Measurements from ENCODE around the gene CDON. TPM values are rescaled to one million over a fixed set of nuclear protein-coding genes. Genes with fewer than 3 reads are reported as not detected.

CDON gene
- total RNA-seq, 2 experiments from 2014 or later = 3.2 to 4.0 TPM

DNA sequence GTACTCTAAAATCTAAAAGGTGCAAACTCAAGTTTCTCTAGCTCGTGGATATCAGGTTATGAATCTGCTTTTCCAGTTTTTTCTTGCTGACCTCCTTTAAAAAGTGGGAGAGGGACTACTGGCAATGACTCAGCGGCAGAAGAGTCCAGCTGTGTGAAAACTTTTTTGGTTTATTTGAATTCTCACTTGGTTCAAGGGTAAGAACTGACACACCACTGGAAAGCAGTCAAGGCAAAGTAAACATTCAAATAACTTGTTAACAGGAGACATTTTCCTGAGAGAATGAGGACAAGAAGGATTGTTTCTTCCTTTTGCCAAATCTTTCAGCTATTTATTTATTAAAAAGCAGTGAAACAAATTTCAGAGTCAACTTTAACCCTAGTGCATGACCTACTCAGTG, 36.1 kb downstream of the CDON start:
- no peak for DNase-seq
- ChIA-PET POLR2A (no interaction called here), CTCF (interaction anchor here (1.1 to 1.3 kb wide), 2 partner anchors 29 to 167 kb away, joined by 3 read pairs; no protein-coding TSS in a partner anchor)
- ATAC-seq = no peak
- H3K4me3 Mint-ChIP-seq = no peak overlapping the region
- no peaks in the 10 kb centered on the region for H3K4me1 Mint-ChIP-seq (ENCODE audit: low read depth)
- H3K9me3 Mint-ChIP-seq = no peaks in the 10 kb centered on the region
- no peak overlapping the region for H3K27ac Mint-ChIP-seq
- H3K36me3 Mint-ChIP-seq (ENCODE audit: low read depth) = no peaks in the 10 kb centered on the region
- TF ChIP-seq, protein P1, sequence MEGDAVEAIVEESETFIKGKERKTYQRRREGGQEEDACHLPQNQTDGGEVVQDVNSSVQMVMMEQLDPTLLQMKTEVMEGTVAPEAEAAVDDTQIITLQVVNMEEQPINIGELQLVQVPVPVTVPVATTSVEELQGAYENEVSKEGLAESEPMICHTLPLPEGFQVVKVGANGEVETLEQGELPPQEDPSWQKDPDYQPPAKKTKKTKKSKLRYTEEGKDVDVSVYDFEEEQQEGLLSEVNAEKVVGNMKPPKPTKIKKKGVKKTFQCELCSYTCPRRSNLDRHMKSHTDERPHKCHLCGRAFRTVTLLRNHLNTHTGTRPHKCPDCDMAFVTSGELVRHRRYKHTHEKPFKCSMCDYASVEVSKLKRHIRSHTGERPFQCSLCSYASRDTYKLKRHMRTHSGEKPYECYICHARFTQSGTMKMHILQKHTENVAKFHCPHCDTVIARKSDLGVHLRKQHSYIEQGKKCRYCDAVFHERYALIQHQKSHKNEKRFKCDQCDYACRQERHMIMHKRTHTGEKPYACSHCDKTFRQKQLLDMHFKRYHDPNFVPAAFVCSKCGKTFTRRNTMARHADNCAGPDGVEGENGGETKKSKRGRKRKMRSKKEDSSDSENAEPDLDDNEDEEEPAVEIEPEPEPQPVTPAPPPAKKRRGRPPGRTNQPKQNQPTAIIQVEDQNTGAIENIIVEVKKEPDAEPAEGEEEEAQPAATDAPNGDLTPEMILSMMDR (IDR thresholded peaks at IDR 0.05) = no peak
- intact Hi-C loops (cut with micrococcal nuclease) = no loop called here
- H3K27me3 Mint-ChIP-seq = peaks cover 6% of the 10 kb centered on the region

DNA sequence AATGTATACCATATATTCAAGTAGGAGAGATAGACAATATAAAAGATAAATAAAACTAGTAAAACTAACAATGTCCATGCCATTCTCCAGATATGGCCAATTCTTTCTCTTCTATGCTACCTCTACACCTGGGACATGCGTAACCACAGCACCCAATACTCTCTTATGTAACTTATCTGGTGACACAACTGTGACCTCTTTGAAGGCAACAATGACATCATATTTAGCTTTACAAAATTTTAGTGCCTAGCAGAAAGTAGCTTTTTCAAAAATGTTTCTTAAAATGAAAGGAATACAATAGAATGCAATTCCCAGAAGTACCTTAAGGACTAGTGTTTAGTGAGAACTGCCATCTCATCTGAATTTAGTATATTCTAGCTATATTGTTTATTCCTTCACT, 36.8 kb downstream of the CDON start:
- H3K27ac Mint-ChIP-seq = no peak overlapping the region
- ATAC-seq = no peak
- ChIA-PET POLR2A (no interaction called here), CTCF (interaction anchor here (1.1 to 1.3 kb wide), 2 partner anchors 28 to 168 kb away, joined by 3 read pairs; no protein-coding TSS in a partner anchor)
- no peak overlapping the region for H3K4me3 Mint-ChIP-seq
- peaks cover 3% of the 10 kb centered on the region for H3K27me3 Mint-ChIP-seq
- intact Hi-C loops (cut with micrococcal nuclease) = no loop called here
- DNase-seq = no peak
- H3K36me3 Mint-ChIP-seq (ENCODE audit: low read depth) = no peaks in the 10 kb centered on the region
- no peaks in the 10 kb centered on the region for H3K4me1 Mint-ChIP-seq (ENCODE audit: low read depth)
- TF ChIP-seq, protein P1 (IDR thresholded peaks at IDR 0.05) = no peak
- H3K9me3 Mint-ChIP-seq = no peaks in the 10 kb centered on the region

DNA sequence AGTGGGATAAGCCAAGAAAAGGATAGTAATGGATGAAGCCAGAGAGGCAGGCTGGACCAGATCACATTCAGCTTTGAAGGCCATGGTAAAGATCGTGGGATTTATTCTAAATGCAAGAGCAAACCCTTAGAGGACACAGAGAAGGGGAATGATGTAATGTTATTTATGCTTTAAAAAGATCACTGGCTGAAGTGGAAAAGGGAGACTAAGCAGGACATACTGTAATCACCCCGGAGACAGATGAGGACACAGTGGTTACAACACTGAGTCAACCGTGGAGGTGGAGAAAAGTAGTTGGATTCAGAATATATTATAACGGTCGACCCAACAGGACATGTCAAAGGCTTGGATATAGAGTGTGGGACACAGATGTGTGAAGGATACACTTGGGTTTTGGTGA, 38.5 kb downstream of the CDON start:
- H3K36me3 Mint-ChIP-seq (ENCODE audit: low read depth) = no peaks in the 10 kb centered on the region
- intact Hi-C loops (cut with micrococcal nuclease) = no loop called here
- H3K27ac Mint-ChIP-seq = no peak overlapping the region
- ATAC-seq = no peak
- ChIA-PET CTCF (no interaction called here), POLR2A (no interaction called here)
- H3K4me1 Mint-ChIP-seq (ENCODE audit: low read depth) = no peaks in the 10 kb centered on the region
- H3K9me3 Mint-ChIP-seq = no peaks in the 10 kb centered on the region
- no peaks in the 10 kb centered on the region for H3K27me3 Mint-ChIP-seq
- DNase-seq = no peak
- no peak overlapping the region for H3K4me3 Mint-ChIP-seq
- TF ChIP-seq, protein P1 (IDR thresholded peaks at IDR 0.05) = no peak

DNA sequence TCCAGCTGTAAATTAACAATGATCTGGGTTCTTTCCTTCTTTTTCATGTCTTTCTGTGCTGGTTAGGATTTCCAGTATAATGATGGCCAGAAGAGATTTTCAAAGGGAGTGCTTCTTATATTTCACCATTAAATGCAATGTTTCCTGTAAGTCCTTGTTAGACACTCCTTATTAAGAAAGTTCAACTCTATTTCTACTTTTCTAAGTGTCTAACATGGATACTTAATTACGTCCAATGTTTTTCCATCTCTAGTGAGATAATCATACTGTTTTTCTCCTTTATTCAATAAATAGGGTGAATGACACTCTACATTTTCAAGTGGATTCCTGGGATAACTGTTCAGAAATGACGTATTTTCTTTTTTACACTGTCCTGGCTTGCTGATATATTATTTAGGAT, 49.8 kb downstream of the CDON start:
- DNase-seq (no peak), ATAC-seq (no peak)
- ChIA-PET CTCF (no interaction called here), POLR2A (no interaction called here)
- Mint-ChIP-seq H3K27ac (no peak overlapping the region), H3K4me1 (ENCODE audit: low read depth) (no peaks in the 10 kb centered on the region), H3K27me3 (no peaks in the 10 kb centered on the region), H3K36me3 (ENCODE audit: low read depth) (no peaks in the 10 kb centered on the region), H3K9me3 (no peaks in the 10 kb centered on the region), H3K4me3 (no peak overlapping the region)
- intact Hi-C loops (cut with micrococcal nuclease) = no loop called here
- TF ChIP-seq, protein P1 (IDR thresholded peaks at IDR 0.05) = no peak

DNA sequence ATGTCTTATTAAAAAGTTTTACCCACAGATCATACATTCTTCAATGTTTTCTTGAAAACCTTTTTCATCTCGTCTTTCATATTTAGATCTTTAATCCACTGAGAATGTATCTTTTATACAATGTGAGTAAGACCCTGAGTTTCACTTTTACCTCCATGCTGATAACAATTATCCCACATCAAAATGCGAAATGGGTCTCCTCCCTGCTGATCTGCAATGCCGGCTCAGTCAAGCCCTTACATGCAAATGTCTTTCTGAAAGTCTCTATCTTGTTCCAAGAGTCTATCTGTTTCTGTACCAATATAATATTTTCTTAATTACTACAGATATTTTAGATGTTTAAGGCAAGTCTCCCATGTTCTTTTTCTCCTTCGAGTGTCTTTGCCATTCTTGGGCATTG, 50.9 kb downstream of the CDON start:
- H3K27ac Mint-ChIP-seq = no peak overlapping the region
- ATAC-seq (no peak), DNase-seq (no peak)
- no peaks in the 10 kb centered on the region for H3K36me3 Mint-ChIP-seq (ENCODE audit: low read depth)
- H3K27me3 Mint-ChIP-seq = no peaks in the 10 kb centered on the region
- intact Hi-C loops (cut with micrococcal nuclease) = no loop called here
- TF ChIP-seq, protein P1 (IDR thresholded peaks at IDR 0.05) = no peak
- ChIA-PET CTCF (no interaction called here), POLR2A (no interaction called here)
- no peaks in the 10 kb centered on the region for H3K9me3 Mint-ChIP-seq
- H3K4me3 Mint-ChIP-seq = no peak overlapping the region
- H3K4me1 Mint-ChIP-seq (ENCODE audit: low read depth) = no peaks in the 10 kb centered on the region
